AG10803 (cell line): ENCODE data around the gene NAMPT.
A peak's percentile ranks its signal among the peaks of the same experiment; 100 is the strongest.

Source experiments
- DNase-seq: peaks from one replicate; pipeline ENCODE4 v3.0.0; 2010; ENCODE audit warnings: low read depth
- H3K4me3 ChIP-seq: 2 replicates; pipeline ENCODE4 v1.5.1; 2011; ENCODE audit warnings: mild to moderate bottlenecking, low read length, control low read depth
- CTCF ChIP-seq: conservative IDR thresholded peaks from 2 replicates; pipeline ENCODE4 v1.5.1; 2011; ENCODE audit warnings: mild to moderate bottlenecking, low read length, control low read depth, inconsistent platforms

NAMPT gene

GRCh38 chr7:106284714-106285050, at the start of gene NAMPT:
Gene NAMPT (minus strand): TSS chr7:106284983. CDS start chr7:106284884, 99 bp downstream.
- H3K4me3 ChIP-seq = peak within 1 kb of the TSS; percentile 90
- no peak for TF ChIP-seq CTCF
- no peak for DNase-seq

- DNase-seq = peak; percentile 30
- no peak for TF ChIP-seq CTCF
- no peak overlapping the region for H3K4me3 ChIP-seq
Observed at GRCh38 chr7:106332201-106332600, 47.4 kb upstream of the NAMPT start.

- no peak for DNase-seq
- TF ChIP-seq CTCF = no peak
- H3K4me3 ChIP-seq = no peak overlapping the region
Observed at GRCh38 chr7:106331441-106332175, 46.8 kb upstream of the NAMPT start.

- no peak for TF ChIP-seq CTCF
- no peak overlapping the region for H3K4me3 ChIP-seq
- DNase-seq = peak; percentile 64
Observed at GRCh38 chr7:106329971-106330733, 45.4 kb upstream of the NAMPT start.

- no peak for DNase-seq
- TF ChIP-seq CTCF = no peak
- H3K4me3 ChIP-seq = no peak overlapping the region
Observed at GRCh38 chr7:106329408-106329807, 44.6 kb upstream of the NAMPT start.

GRCh38 chr7:106327538-106328481, 43.0 kb upstream of the NAMPT start:
- no peak for TF ChIP-seq CTCF
- DNase-seq = no peak
- H3K4me3 ChIP-seq = no peak overlapping the region
